Epidermal melanocyte (primary cell): ENCODE data around the gene MRAP.
"Not testable (repeated sequence)": the region's sequence is repeated elsewhere in the genome, so short reads cannot be mapped to it uniquely, and the experiment has no call there.

Experiments
- DNase-seq: peaks from one replicate; pipeline ENCODE4 v3.0.0; 2011; ENCODE audit warnings: low spot score; ENCODE audit not compliant: insufficient read length

Gene MRAP

DNA sequence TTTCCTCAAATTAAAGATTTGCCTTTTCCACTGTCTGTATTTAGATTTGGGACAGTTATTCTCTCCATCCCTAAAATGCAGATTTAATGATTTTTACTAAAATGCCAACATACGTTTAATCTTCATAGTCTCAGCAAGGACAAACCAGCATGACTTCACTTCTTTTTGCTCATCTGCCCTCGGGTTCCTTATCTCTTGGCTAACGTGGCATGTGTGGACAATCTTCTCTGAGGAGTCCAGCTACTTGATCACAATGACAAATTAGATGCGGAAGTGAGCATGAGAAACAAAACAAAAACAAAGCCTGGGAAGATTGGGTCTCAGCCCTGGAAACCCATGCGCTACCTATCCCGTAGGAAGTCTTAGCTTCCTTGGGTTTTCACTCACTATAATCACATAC lies 1.0 kb downstream of the MRAP start:
- DNase-seq, result no peak

DNA sequence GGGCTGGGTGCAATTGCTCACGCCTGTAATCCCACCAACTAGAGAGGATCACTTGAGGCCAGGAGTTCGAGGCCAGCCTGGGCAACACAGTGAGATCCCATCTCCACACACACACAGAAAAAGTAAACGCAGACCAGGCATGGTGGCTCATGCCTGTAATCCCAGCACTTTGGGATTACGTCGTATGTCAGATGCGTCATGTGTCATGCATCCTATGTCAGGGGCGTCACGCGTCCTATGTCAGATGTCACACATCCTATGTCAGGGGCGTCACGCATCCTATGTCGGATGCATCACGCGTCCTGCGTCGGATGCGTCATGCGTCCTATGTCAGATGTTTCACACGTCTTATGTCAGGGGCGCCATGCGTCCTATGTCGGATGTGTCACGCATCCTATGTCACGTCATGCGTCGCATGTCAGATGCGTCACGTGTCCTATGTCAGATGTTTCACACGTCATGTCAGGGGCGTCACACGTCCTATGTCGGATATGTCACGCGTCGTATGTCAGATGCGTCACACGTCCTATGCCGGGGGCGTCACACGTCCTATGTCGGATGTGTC lies 1.5 kb downstream of the MRAP start:
- no peak for DNase-seq

DNA sequence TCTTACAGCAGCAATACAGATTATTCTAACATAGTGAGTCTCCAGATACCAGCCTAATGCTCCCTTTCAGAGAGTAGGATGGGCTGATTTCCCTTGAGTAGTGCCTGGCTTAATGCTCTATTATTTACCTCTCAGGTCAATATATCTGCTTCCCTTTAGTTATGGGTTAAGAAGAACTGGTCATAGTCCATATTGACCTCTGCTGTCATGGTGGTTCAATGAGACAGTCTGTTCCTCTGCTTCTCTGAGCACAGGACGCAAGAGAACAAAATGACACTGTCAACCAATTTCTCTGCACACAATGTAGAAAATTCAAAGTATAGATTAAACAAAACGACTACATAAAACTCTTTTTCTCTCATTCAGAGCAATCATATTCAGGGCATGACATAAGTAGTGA lies 2.9 kb downstream of the MRAP start:
- no peak for DNase-seq

DNA sequence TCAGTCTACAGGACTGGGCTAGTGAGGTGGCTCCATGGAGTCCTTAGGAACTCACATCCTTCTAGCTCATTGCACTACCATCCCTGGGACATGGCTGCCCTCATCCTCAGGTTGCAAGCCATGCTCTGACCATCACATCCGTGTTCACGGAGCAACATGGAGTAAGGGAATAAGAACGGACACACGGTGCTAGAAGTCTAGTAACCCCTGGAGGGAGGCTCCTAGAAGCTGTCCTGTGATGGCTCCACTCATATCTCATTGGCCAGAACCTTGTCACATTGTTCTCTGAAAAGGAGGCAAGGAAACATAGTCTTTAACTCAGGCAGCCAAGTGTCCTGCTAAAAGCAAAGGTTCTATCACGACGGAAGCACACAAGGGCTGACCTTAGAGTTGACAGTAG lies 3.9 kb downstream of the MRAP start:
- DNase-seq, result no peak

DNA sequence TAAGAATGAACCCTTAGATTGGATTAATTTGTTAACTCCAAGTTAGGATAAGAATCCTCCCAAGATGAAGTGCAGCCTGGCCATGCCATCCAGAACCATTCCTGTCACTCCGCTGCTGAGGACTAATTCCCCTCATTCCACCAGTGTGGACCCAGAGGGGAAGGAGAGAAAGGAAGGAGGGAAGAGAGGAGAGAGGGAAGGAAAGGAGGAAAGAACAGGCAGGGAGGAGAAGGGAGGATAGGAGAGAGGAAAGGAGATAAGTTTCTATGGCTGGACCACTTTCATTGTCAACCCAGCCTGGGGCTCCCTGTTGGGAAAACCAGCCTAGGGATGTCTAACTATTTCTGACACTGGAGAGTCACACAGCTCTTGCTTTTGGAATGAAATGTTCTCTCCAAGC lies 4.7 kb downstream of the MRAP start:
- DNase-seq, result no peak

DNA sequence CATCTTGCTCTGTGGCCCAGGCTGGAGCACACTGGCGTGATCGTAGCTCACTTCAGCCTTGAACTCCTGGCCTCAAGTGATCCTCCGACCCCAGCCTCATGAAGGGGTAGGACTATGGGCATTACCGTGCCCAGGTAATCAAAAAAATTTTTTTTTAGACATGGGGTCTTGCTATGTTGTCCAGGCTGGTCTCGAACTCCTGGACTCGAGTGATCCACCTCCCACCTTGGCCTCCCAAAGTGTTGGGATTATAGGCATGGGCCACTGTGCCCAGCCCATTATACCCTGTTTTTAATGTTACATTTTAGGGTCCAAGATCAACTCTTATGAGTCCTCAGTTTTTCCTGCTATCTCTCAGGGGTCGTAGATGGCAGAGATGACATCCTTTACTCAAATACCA lies 6.3 kb downstream of the MRAP start:
- no peak for DNase-seq

DNA sequence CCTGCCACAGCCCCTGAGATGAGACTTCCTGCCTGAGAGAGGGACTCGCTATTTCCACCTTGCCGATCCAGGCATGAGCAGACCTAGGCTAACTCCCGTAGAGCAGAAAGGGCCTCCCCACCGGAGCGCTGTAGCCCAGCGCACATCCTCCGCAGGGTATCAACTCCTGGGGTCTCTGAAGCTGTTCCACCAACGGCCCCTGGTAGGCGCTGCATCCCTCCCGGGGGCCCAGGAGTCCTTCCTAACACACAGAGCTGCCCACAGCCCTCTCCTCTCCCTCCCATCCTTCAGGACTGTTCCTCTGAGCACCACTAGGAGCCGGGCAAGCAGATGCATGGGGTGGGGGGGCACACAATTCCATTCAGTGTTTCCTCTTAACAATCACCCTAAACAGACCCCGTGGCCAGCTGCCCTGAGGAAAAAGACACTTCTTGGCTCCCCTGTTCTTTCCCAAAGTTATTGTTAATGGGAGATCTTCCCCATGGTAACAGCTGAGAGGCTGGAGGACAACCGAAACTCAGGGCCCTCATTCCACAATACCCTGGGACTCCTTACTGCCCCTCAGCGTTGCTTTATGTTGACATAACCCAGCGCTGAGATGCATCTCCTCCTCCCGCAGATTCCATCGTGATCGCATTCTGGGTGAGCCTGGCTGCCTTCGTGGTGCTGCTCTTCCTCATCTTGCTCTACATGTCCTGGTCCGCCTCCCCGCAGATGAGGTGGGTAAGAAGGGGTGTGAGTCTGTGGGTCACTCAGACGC lies 7.5 kb downstream of the MRAP start:
- DNase-seq, result peak; percentile 65

DNA sequence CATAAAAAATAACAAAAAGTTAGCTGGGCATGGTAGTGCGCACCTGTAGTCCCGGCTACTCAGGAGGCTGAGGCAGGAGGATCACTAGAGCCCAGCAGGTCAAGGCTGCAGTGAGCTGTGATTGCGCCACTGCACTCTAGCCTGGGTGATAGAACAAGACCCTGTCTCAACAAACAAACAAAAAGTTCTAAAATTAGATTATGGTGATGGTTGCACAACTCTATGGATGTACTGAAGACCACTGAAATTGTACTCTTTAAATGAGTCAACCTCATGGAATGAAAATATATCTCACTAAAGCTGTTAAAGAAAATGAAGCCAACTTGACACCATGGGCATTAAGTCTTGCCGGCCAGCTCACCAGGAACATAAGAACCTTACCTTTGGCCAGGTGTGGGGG lies 9.1 kb downstream of the MRAP start:
- DNase-seq, result no peak

DNA sequence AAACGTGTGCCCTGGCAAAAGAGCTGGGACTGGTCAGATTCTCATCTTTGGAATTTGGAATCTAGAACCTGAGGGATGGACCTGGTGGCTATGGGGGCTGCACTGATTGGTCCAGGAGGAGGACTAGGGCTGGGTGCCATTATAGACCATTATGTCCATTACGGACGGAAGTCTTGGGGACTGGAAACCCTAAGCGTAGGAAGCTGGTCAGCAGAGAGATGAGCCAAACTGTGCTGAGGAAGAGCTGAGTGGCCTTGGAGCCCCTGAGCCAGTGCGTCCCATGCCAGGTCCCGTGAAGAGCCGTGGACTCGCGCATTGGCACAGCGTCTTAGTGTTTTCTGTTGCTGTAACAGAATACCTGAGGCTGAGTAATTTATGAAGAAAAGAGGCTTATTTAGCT lies 10.0 kb downstream of the MRAP start:
- DNase-seq, result no peak

DNA sequence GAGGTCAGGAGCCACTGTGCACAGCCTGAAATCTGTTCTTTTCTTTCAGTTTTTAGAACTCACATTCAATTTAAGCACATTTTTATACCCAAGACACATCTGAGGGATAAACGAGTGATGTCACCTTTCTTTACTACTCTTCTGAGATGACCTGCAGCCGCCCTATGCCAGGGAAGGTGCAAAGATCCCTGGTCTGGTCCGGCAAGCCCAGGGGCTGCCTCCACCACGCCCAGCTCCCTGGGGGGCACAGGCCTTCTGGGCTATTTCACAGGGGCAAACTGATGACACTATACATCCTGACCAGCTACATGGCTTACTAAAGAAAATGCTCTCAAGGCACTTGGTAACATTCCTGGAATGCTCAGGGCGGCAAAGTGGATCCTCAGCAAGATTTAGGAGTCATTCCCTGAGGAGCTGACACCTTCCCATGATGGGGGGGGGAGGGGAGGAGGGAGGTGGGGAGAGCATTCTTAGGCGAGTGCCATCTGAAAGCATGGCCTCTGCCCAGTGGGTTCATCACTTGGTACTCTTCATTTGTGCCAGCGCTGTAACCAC lies 11.3 kb downstream of the MRAP start:
- no peak for DNase-seq

DNA sequence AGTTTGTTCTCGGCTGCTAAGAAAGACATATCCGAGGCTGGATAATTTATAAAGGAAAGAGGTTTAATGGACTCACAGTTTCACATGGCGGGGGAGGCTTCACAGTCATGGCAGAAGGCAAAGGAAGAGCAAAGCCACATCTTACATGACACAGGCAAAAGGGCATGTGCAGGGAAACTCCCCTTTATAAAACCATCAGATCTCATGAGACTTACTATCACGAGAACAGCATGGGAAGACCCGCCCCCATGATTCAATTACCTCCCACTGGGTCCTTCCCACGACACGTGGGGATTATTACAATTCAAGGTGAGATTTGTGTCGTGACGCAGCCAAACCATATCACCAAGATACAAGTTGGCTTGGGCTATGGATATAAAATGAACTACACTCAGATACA lies 12.3 kb downstream of the MRAP start:
- not testable (repeated sequence) for DNase-seq

DNA sequence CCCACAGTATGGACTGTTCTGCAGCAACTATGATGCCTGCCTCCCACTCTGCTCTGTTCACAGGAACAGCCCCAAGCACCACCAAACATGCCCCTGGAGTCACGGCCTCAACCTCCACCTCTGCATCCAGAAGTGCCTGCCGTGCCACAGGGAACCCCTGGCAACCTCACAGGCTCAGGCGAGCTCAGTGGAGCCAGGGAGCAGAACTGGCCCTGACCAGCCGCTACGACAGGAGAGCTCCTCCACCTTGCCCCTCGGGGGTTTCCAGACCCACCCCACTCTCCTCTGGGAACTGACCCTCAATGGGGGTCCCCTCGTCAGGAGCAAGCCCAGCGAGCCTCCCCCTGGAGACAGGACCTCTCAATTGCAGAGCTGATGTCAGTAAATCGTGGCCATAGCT lies 13.0 kb downstream of the MRAP start:
- DNase-seq, result no peak

DNA sequence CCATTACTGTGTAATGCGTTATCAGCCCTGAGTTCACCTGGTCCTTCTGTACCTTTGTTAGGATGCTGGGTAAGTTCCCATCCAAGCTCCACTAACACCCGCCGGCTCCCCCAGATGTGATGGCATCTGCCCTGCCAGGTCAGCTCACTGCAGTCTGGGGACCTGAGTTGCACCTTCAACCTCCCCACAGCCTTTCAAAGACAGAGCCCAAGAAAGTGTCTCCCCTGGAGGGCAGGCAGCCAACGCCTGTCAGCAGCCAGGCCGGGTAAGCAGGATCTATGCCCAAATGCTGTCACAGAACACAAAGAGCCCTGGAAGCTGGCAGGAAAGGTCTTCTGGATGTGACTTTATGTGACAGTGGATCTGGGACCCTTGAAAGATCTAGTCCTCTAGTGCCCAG lies 13.7 kb downstream of the MRAP start:
- no peak for DNase-seq

DNA sequence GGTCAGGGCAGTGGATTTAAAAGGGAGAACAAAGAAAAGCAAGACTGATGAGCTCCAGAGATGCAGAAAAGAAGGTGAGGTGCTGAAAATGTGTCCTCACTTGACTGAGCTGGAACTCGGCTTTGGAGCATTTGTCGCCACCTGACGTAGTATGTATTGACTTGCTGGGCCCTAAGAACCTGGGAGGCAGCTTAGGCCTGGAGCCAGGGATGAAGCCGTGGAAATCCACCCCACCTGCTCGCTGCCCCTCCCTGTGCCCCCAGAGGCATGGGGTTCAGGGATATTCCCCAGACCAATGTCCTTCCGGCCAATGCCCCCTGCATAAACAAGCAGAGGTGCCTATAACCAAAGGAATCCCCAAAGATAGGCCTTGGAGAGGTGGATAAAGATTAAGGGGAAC lies 14.3 kb downstream of the MRAP start:
- no peak for DNase-seq

DNA sequence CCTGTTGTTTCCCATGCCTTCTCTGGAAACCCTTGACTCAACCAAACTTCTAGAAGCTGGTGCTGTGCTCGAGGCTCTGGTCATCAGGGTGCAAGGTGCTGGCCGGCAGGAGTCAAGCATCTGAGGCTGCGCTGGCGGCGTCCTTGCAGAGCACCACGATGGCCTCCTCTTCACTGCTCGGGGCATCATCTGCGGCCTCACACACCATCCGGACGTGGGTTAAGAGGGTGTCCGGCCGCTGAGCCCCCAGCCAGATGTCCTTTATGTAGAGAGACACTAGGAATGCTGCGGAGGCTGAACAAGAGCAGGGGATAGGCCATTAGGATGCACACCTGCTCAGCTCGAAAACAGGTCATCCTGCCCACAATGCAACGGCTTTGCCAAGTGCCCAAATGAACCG lies 16.2 kb downstream of the MRAP start:
- no peak for DNase-seq

DNA sequence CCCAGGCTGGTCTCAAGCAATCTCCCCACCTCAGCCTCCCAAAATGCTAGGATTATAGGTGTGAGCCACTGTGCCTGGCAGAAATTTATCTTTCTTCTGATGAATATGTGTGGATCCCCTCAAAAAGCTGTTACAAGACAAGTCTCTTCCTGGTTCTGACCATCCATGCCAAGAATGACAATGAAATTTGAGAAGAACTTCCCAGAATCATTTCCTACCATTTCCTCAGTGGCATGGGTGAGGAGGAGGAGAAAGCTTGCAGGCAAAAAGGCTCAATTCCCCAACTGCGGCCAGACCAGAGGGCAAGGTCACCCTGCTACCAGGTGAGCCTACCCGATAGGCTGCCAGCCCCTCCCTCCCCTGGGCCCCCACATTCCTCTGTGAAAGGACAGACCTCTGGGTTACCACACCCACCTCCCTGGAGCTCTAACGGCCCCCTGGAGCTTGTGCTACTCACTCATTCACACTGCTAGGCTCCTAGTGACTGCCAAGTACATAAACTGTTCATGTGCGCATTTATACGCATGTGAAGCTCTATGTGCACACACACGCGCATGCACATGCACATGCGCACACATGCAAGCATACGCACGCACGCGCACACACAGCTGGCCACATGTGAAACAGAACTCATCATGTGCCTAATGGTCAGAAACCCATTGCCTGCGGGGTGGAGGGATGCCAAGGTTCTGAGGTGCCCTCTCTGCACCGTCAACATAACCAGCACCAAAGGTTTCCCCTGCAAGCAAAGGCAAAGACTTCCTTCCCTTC lies 17.0 kb downstream of the MRAP start:
- no peak for DNase-seq

DNA sequence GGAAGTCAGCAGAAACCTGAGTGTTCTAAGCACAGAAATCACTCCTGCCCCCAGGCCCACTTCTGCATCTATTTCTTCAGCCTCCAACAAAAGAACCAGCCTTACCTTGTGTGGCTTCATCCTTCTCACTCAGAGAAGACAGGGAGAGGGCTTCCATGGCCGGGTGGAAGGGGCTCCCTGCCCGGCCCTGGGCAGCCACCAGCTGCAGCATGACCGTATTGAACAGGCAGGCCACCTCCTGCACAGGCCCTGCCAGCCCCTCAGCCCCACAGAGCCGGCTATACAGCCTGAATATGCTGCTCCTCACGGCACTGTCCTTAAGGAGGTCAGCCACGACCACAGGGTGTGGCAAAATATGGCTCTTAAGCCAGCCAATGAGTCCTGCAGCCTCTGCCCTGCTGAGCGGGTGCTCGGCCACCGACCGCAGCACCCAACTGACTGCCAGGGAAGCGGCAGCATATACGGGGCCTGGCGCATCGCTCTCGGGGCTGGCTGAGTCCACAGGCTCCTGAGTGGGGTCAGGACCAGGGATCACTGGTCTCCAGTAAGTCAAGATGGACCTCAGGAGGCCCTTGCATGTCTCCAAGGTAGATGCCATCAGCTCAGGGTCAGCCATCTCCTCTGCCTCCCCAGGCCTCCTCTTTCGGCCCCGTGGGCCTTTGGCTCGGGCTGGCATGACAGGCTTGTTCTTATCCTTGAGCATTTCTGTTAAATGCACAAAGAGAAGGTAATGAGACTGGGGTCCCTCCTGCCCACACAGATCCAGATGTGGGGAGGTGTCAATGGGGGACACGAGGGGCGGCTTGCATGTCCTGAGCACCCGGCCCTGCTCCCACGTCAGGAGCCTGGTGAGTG lies 17.9 kb downstream of the MRAP start:
- no peak for DNase-seq

DNA sequence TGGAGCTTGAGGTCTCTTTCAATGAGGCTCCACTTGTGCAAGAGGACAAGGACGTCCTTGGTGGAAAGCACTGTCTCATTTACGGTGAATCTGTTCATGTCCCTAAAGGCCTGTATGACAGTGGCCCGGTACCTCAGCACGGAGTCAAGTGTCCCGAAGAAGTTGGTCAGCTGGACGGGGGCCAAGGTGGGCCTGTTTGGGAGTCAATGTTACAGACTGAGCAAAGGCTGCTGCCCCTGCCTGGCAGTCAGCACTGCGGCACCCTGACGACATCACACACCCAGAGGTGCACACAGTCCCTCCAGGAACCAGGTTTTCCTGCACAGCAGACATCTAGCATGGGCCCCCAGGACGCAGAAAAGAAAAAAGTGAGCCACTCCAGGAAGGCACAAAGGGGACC lies 19.1 kb downstream of the MRAP start:
- no peak for DNase-seq

DNA sequence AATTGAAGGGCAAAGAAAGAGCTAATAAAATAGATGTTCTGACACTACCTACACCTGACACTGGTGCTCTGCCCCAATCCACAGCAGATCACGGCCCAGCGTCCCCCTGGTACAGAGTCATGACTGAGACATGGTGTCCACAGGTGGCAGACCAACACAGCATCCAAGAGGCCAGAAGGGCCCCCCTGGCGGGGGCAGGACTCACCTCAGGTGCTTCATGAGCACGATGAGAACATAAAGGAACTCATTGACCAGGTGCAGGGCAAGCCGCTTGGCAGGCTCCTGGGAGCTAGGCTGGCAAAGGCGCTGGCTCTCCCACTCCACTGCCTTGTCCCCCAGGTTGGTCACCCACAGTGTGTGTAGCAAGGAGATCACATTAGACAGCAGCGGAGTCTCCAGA lies 20.4 kb downstream of the MRAP start:
- DNase-seq, result no peak

DNA sequence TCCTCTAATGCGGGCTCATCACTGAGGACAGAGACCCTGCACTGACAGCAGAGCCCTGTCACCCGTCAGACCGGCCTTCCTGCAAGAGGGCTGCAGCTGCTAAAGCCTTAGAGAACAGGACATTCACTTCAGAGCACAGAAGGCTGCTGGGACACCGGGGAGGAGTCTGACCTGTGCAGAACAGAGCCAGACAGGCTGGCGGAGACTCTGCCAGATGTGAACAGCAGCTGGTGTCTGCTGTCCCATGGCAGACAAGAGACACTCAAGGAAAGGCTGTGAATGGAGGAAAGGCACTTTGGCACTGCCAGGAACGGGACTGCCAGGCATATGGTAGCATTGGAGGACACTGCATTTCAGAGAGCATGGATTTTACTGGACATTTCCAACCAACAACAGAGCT lies 21.4 kb downstream of the MRAP start:
- no peak for DNase-seq

DNA sequence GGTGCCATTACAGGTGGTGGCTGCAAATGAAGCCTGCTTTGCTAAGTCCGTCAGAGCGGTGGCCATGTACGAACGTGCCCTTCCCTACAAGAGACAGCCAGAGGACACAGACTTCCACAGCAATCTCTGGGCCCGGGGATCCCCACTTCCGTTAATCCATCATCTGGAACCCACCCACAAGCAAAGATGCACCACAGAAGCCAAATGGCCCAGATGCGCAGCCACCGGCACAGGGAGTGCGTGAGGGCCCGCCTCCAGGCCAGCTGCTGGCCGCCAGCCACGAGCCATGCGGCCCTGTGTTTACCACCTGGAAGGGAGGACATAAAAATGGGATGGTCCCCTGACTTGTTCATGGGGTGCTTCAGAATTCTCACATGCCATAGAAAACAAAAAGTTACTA lies 22.1 kb downstream of the MRAP start:
- DNase-seq, result no peak

DNA sequence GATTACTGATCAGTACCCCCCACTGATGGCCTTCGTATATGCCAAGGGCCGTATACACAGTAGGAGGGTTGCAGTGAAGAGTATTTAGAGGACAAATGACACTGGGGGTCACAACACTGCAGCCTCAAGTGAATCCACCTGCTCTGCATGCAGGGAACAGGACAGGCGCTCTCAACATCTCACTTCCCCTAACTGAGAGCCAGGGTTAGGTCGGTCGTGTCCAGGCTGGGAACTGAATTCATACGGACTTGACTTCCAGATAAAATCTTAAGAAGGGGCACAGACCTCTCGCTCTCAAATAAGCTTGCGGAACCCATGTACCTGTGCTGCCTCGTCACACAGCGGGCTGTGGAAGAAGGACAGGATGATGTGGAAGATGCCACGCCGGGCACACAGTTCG lies 22.8 kb downstream of the MRAP start:
- no peak for DNase-seq
